NB4 (cell line): Measurements from ENCODE around the gene FXYD7.

Experiments
- CTCF ChIP-seq: IDR thresholded peaks from one replicate; pipeline ENCODE4 v1.5.1; 2012; ENCODE audit warnings: low read depth, low read length
- MYC ChIP-seq: IDR thresholded peaks from 2 replicates; pipeline ENCODE4 v1.6.1; 2011; ENCODE audit warnings: low read depth, low read length
- POLR2A ChIP-seq: IDR thresholded peaks from 2 replicates; pipeline ENCODE4 v1.6.1; 2011; ENCODE audit warnings: mild to moderate bottlenecking; ENCODE audit not compliant: insufficient read length; ENCODE audit errors: extremely low read depth

- TF ChIP-seq CTCF (no peak), POLR2A (no peak), MYC (no peak)
These were observed 17.1 kb upstream of the FXYD7 start for GRCh38 chr19:35125749-35126623.
